ENCODE results near the gene TFCP2.

The TFCP2 gene

GRCh38 chr12:51205350-51205749, 32.4 kb upstream of the TFCP2 start:
- no peak for TF ChIP-seq ZNF768 (tag by site-specific recombination; IDR thresholded peaks at IDR 0.05)
- no peak for TF ChIP-seq ZBTB11 (tag by site-specific recombination; conservative IDR thresholded peaks at IDR 0.05; ENCODE audit: low read depth)
- no peak for TF ChIP-seq KLF16 (tag by site-specific recombination; IDR thresholded peaks at IDR 0.05)
- TF ChIP-seq ZNF777 (tag by site-specific recombination; IDR thresholded peaks at IDR 0.05; ENCODE audit: borderline replicate concordance), result no peak
- TF ChIP-seq ZNF596 (tag by site-specific recombination; IDR thresholded peaks at IDR 0.05), result no peak
- no peak for TF ChIP-seq SP3 (tag by site-specific recombination; IDR thresholded peaks at IDR 0.05)
- no peak for TF ChIP-seq KLF1 (tag by site-specific recombination; IDR thresholded peaks at IDR 0.05)
- no peak for TF ChIP-seq ZNF146 (tag by site-specific recombination; IDR thresholded peaks at IDR 0.05)
- Histone ChIP-seq H3K4me3 (ENCODE audit: low read depth, low read length) (no peak overlapping the region), H3K27ac (ENCODE audit: extremely low read depth, low read depth, low read length) (no peak overlapping the region), H3K4me1 (ENCODE audit: control insufficient read depth, insufficient read depth, low read length) (no peaks in the 10 kb centered on the region), H3K36me3 (ENCODE audit: control insufficient read depth in 2 of 2, insufficient read depth in 1 of 2, low read length in 2 of 2) (peaks cover 0 to 7% of the 10 kb centered on the region in 2 experiments), H3K9me3 (ENCODE audit: control insufficient read depth, insufficient read depth, low read depth, low read length) (no peaks in the 10 kb centered on the region)
- ChIA-PET POLR2A (interaction anchor here (1.3 kb wide), 1 partner anchor 12 kb away, joined by 7 read pairs; the partner anchor contains the start of gene POU6F1), CTCF (interaction anchor here (0.6 kb wide), 1 partner anchor 374 kb away, joined by 3 read pairs; no protein-coding TSS in a partner anchor)

GRCh38 chr12:51202718-51203117, 29.8 kb upstream of the TFCP2 start:
- POLR2A ChIA-PET, result no interaction called here
- Histone ChIP-seq H3K27ac (ENCODE audit: extremely low read depth, low read depth, low read length) (no peak overlapping the region), H3K4me3 (ENCODE audit: low read depth, low read length) (no peak overlapping the region), H3K36me3 (ENCODE audit: control insufficient read depth in 2 of 2, insufficient read depth in 1 of 2, low read length in 2 of 2) (peaks cover 0 to 6% of the 10 kb centered on the region in 2 experiments; a peak in 2 of 3 replicates), H3K4me1 (ENCODE audit: control insufficient read depth, insufficient read depth, low read length) (no peaks in the 10 kb centered on the region), H3K9me3 (ENCODE audit: control insufficient read depth, insufficient read depth, low read depth, low read length) (no peaks in the 10 kb centered on the region)
- TF ChIP-seq ZNF16 (tag by site-specific recombination; IDR thresholded peaks at IDR 0.05; ENCODE audit: low read depth), result no peak
- TF ChIP-seq SP3 (tag by site-specific recombination; IDR thresholded peaks at IDR 0.05), result no peak
- TF ChIP-seq OSR2 (tag by site-specific recombination; IDR thresholded peaks at IDR 0.05), result no peak
- TF ChIP-seq ZNF76 (tag by site-specific recombination; IDR thresholded peaks at IDR 0.05; ENCODE audit: borderline replicate concordance, low read depth), result no peak
- TF ChIP-seq ZNF585B (tag by site-specific recombination; IDR thresholded peaks at IDR 0.05), result no peak
- TF ChIP-seq ZSCAN4 (tag by site-specific recombination; IDR thresholded peaks at IDR 0.05), result no peak
- no peak for TF ChIP-seq ZNF335 (tag by site-specific recombination; conservative IDR thresholded peaks at IDR 0.05)
- TF ChIP-seq ZBTB26 (tag by site-specific recombination; optimal IDR thresholded peaks at IDR 0.05), result no peak
- TF ChIP-seq FEZF1 (tag by site-specific recombination; IDR thresholded peaks at IDR 0.05), result no peak
- TF ChIP-seq ZNF175 (tag by site-specific recombination; IDR thresholded peaks at IDR 0.05), result no peak
- no peak for TF ChIP-seq ZNF530 (tag by site-specific recombination; IDR thresholded peaks at IDR 0.05; ENCODE audit: low read depth)
- no peak for TF ChIP-seq HOXD13 (CRISPR knock-in tag; IDR thresholded peaks at IDR 0.05; ENCODE audit: borderline replicate concordance)
- no peak for TF ChIP-seq ZNF707 (tag by site-specific recombination; IDR thresholded peaks at IDR 0.05)
- no peak for TF ChIP-seq ZNF426 (tag by site-specific recombination; IDR thresholded peaks at IDR 0.05)
- TF ChIP-seq ZNF600 (tag by site-specific recombination; IDR thresholded peaks at IDR 0.05), result no peak
- TF ChIP-seq ZNF112 (tag by site-specific recombination; IDR thresholded peaks at IDR 0.05), result no peak
- no peak for TF ChIP-seq ZNF132 (tag by site-specific recombination; IDR thresholded peaks at IDR 0.05; ENCODE audit: borderline replicate concordance)
- no peak for TF ChIP-seq ZNF785 (tag by site-specific recombination; IDR thresholded peaks at IDR 0.05)
- TF ChIP-seq ZNF423 (tag by site-specific recombination; IDR thresholded peaks at IDR 0.05), result no peak
- no peak for TF ChIP-seq ZNF639 (tag by site-specific recombination; IDR thresholded peaks at IDR 0.05)
- CTCF ChIA-PET, result no interaction called here
